ENCODE results near the gene TMEM135.
"Not testable (repeated sequence)": the region's sequence is repeated elsewhere in the genome, so short reads cannot be mapped to it uniquely, and the experiment has no call there.

The TMEM135 gene

DNA sequence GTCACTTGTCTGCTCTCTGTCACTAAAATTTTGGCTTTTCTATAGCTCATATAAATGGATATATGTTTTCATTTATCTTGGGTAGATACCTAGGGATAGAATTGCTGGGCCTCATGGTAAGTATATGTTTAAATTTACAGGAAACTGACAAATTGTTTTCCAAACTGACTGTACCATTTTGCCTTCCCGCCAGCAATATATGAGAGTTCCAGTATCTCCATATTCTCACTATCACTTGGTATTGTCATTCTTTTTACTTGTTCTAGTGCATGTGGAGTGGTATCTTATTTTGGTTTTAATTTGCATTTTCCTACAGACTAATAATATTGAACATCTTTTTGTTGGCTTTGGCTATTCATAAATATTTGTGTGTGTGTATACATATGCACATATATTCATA, 101.7 kb downstream of the TMEM135 start:
- in situ Hi-C loops (cut with MboI; ENCODE audit: low sequenced_read_pairs) = no loop called here

DNA sequence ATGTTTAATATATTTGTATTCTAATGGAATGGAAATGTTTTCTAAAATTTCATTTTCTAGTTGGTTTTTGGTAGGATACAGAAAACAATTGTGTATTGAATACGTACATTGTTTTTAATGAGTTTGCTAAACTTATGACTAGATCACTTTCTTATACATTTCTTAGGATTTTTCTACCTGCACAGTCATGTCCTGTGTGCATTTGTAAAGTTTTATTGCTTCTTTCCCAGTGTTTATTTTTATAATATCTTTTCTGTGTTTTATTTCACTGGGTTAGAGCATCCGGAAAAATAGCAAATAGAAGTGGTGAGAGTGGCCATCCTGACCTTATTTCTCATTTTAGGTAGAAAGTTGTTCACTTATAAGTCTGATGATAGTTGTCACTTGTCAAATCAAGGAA, 103.6 kb downstream of the TMEM135 start:
- in situ Hi-C loops (cut with MboI; ENCODE audit: low sequenced_read_pairs) = no loop called here

DNA sequence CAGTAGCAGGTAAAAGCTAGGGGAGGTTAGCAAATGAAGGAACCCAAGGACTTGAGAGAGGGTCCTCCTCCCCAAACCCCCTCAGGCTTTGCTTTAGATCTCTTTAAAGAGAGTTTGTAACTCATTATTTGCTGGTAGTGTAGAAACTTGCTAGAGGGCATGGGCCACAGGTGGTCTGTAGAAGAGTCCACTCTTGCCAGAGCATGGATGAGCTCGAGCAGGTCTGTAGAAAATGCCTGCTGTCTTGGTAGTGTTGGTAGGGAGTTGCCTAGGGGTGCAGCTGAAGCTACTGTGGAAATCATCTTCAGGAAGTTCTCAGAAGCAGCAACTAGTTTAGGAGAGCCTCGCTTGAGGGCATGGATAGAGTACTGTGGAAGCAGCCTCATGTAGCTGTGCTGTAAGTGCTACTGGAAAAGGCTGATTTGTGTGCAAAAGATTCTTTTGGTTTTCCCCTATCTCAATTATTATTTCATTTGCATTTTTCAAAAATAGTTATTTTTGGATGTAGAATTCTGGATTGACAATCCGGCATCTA, 104.3 kb downstream of the TMEM135 start:
- in situ Hi-C loops (cut with MboI; ENCODE audit: low sequenced_read_pairs) = no loop called here

DNA sequence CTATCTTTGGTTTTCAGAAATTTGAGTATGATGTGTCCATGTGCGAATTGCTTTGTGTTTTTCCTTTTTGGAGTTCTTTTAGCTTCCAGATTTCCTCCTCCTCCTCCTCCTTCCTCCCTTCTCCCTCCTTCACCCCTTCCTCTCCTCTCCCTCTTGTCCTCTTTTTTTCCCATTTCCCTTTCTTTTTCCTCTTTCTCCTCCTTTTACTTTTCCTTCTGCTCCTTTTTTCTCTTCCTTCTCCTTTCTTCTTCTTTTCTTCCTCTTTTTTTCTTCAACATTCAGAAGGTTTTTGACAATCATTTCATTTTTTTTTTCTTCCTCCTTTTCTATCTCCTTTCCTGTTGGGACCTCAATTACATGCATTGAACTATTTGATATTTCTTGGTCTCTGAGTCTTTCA, 104.9 kb downstream of the TMEM135 start:
- in situ Hi-C loops (cut with MboI; ENCODE audit: low sequenced_read_pairs) = no loop called here

DNA sequence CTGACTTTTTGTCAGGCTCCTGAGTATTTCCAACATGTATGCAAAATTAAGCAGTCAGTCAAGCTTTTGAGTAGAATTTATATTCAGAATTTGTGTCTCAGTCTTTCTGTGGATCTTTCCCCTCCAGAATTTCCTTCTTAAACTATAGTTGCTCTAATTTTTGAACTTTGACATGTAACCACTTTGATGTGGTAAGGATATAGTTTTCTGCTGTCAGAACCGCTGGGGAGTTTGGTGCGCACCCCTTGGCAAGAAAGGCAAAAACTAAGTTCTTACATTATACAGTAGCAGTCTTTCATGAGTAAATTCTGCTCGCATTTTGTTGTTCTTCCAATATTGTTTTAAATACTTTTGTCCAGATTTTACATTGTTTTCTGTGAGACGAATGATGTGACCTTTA, 105.9 kb downstream of the TMEM135 start:
- in situ Hi-C loops (cut with MboI; ENCODE audit: low sequenced_read_pairs) = no loop called here

DNA sequence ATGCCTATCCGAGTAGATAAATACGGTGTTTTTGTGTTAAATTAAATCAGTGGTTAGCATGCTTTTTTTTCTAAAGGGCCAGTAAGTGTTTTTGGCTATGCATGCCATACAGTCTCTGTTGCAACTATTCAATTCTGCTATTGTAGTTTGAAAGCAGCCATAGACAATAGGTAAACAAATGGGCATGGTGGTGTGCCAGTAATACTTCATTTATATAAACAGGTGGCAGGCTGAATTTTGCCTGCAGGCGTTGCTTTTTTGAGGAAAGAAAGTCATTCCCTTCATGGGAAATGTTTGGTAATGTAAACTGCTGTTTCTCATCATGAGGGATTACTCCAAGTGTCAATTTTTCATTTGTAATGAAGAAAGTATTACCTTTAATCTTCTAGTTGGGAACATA, 106.5 kb downstream of the TMEM135 start:
- in situ Hi-C loops (cut with MboI; ENCODE audit: low sequenced_read_pairs) = no loop called here

DNA sequence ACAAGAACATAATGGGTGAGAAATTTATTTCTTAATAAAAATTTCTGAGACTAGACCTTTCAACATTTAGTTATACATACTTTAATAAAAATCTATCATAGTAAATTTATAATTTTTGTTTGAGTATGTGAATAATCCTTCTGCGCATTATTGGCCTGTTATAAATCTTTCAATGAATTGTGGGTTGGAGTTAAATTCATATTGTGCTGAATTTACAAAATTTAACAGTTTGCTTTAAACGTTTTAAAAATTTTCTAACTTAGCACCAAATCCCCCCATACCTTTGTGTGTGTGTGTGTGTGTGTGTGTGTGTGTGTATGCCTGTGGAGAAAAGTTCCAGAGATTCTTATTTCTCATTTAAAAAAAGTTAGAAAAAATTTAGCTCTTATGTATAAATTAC, 111.0 kb downstream of the TMEM135 start:
- in situ Hi-C loops (cut with MboI; ENCODE audit: low sequenced_read_pairs) = no loop called here

DNA sequence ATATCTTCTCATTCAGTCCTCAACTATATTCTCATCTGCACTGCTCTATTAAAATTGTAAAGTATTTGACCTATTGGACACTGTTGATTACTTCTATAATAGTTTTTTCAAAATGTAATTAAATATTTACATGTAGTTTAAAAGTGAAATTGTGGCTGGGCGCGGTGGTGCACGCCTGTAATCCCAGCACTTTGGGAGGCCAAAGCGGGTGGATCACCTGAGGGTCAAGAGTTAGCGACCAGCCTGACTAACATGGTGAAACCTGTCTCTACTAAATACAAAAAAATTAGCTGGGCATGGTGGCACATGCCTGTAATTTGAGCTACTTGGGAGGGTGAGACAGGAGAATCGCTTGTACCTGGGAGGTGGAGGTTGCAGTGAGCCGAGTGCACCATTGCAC, 112.0 kb downstream of the TMEM135 start:
- in situ Hi-C loops (cut with MboI; ENCODE audit: low sequenced_read_pairs) = not testable (repeated sequence)

DNA sequence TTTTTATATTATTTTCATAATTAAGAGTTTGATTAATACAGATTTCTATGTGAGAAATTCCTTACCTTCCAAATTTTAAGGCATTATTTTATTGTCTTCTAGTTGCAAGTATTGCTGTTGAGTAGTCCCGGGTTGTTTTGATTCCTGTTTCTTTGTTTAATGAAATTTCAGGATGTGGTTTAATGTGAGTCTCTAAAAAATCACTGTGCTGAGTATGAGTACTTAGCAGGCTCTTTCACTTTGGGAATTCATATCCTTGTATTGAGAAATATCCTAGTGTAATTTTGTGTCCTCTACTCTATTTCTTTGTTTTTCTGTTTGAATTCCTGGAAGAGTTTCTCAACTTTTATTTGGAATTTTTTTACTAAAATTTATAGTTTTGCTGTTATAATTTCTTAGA, 113.2 kb downstream of the TMEM135 start:
- in situ Hi-C loops (cut with MboI; ENCODE audit: low sequenced_read_pairs) = no loop called here

DNA sequence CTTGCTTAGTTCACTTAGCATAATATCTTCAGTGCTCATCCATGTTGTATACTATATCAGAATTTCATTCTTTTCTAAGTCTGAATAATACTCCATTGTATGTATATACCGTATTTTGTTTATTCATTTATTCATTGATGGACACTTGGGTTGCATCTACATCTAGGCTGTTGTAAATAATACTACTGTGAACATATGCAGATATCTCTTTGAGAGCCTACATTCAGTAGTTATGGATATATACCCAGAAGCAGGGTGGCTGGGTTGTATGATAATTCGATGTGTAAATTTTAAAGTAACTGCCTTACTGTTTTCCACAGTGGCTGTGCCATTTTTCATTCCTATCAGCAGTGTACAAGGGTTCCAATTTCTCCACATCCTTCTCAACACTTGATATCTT, 116.5 kb downstream of the TMEM135 start:
- in situ Hi-C loops (cut with MboI; ENCODE audit: low sequenced_read_pairs) = no loop called here

DNA sequence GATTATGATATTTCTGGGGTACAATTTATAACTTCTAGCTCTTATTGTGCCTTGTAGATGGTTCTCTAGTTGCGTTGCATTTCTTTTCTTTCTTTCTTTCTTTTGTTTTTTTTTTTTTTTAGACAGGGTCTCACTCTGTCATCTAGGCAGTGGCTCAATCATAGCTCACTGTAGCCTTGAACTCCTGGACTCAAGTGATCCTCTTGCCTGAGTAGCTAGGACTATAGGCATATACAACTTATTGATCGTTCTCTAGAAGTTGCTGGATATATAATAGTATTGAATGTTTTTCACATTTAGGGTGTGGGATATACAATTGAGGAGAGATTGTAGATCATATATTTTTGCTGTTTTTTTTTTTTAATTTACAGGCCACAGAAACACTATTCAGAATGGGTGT, 119.2 kb downstream of the TMEM135 start:
- in situ Hi-C loops (cut with MboI; ENCODE audit: low sequenced_read_pairs) = no loop called here

DNA sequence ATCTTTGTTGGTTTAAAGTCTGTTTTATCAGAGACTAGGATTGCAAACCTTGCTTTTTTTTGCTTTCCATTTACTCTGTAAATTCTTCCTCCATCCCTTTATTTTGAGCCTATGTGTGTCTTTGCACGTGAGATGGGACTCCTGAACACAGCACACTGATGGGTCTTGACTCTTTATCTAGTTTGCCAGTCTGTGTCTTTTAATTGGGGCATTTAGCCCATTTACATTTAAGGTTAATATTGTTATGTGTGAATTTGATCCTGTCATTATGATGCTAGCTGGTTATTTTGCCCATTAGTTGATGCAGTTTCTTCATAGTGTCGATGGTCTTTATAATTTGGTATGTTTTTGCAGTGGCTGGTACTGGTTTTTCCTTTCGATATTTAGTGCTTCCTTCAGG, 131.3 kb downstream of the TMEM135 start:
- in situ Hi-C loops (cut with MboI; ENCODE audit: low sequenced_read_pairs) = not testable (repeated sequence)

DNA sequence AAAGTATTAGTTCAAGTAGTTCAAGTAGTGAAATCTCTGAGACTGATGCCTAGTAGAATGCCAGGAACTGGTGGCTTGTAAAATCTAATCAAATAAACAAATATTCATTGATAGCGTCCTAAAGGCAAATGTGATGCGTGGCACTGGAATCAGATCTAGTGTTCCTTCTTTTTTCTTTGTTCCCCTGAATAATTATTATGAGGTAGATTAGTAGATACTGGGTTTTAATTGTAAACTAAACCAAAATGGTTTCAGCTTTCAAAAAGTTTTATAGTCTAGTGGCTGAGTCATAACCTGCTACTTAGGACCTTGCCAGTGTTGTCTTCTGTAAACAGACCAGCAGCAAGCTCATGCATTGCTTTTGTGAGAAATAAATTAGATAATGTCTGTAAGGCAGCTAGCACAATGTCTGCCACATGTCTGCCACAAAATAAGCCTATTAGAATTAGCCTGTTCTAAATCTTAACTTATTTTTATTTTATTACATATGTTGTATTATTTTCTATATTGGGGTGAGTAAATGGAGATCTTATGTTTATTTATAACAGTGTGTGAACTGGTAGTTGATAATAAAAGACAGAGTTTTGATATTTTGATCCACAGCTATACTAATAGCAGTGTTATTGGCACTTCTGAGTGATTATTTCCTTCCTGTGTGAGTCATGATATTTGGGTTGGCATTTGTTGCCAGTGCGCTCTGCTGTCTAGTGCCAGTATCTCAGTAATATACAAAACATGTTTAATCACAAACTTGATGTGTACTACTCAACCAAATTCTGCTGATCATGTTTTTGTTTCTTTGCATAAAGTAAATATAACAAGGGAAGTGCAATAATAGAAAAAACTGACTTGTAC, 135.7 kb downstream of the TMEM135 start:
- in situ Hi-C loops (cut with MboI; ENCODE audit: low sequenced_read_pairs) = no loop called here

DNA sequence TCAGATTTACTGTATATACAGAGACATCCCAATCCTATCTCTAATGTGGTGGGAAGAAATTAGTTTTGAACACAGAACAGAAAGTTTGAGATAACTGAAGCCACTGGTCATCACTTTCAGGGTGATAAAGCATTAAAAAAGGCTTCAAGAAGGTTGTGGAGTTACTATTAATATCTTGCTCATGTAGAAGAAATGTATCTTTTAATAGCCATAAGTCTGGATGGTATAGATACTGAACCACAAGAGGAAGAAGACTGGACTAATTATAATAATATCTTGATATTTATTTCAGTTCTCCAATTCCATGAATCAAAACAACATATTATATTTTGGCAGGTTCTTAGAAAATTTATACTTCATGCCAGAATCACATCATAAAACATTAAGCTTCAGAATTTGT, 137.1 kb downstream of the TMEM135 start:
- in situ Hi-C loops (cut with MboI; ENCODE audit: low sequenced_read_pairs) = no loop called here

DNA sequence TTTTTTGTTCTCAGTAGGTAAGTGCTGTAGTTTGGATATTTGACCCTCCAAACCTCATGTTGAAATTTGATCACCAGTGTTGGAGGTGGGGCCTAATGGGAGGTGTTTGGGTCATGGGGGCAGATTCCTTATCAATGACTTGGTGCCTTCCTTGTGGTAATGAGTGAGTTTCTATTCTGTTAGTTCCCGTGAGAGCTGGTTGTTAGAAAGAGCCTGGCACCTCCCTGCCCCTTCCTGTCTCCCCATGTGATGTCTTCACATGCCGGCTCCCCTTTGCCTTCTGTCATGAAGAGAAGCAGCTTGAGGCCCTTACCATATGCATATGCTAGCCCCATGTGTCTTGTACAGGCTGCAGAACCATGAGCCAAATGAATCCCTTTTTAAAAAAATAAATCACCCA, 138.3 kb downstream of the TMEM135 start:
- in situ Hi-C loops (cut with MboI; ENCODE audit: low sequenced_read_pairs) = no loop called here

DNA sequence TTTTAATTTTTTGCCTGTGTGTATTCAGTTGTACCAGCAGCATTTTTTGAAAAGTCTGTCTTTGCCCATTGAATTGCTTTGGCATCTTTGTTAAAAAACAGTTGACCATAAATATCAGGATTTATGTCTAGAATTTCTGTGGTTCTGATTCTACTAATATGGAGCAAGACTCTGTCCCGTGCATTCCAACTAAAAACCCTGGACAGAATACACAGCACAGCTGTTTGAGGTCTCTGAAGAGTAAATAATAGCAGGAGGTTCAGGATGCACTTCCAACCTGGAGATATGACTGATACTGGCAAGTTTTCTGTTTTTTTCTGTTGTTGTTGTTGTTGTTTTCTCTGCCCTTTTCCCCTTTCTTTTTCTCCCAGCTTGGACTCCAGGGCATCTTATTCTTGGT, 141.9 kb downstream of the TMEM135 start:
- in situ Hi-C loops (cut with MboI; ENCODE audit: low sequenced_read_pairs) = no loop called here

DNA sequence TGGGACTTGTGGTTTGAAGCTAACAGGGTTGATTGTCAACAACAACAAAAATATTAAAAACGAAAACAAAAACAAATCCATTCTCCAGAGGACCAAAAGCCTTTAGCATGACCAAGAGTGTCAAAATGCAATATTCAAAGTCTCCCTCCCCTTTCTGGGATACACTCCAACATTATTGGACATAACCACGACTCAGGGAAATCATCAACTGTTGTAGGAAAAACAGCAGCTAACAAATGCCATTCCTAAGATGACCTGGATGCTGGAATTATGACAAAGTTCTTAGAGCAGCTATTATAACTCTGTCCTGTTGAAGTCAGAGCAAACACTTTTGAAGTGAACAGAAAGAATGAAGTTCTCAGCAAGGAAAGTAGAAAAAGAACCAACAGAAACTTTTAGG, 143.0 kb downstream of the TMEM135 start:
- in situ Hi-C loops (cut with MboI; ENCODE audit: low sequenced_read_pairs) = no loop called here

DNA sequence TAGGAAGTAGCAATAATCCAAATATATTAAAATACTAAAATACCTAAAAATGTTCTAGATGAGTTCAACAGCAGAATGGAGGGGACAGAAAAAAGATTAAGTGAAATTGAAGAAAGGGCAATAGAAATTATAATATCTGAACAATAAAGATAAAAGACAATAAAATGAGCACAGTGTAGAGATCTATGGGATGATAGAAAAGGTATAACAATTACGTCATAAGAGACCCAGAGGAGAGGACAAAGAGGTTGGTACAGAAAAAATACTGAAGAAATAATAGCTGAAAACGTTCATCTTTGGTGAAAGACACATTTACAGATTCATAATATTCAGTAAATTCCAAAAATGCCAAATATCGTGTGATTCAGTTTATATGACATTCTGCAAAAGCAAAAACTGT, 143.4 kb downstream of the TMEM135 start:
- in situ Hi-C loops (cut with MboI; ENCODE audit: low sequenced_read_pairs) = no loop called here

DNA sequence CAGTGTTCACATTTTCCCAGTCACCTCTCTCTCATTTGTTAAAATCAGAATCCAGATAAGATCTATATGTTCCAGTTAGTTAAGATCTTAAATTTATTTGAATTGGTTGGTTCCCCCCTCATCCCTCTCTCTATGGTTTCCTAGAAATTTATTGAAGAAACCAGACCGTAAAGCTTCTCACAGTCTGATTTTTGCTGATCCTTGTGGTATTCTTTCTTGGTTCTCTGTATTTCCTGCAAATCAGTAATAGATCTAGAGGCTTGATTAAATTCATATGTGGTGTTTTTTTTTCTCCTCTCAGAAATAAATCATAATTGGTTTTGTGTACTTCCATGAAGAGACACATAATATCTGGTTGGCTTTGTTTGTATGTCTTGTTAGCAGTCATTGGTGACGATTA, 147.5 kb downstream of the TMEM135 start:
- in situ Hi-C loops (cut with MboI; ENCODE audit: low sequenced_read_pairs) = no loop called here

DNA sequence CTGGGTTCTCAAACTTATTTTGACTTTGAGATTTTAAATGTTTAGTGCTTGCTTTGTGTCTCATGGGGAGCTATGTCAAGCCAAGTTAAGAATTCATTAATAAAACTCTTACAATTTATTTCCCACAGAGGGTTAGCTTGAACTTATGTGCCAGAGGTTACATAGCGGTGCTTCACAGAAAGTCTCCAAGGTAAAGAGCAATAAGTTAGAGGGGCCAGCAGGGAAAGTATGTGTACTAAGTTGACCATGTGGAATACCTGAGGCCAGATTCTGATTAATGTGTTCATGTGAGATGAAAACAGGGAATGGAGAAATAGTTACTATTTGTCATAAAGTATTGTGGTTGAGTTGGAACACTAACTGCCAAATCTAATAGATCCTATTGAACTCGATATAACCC, 149.3 kb downstream of the TMEM135 start:
- in situ Hi-C loops (cut with MboI; ENCODE audit: low sequenced_read_pairs) = no loop called here

DNA sequence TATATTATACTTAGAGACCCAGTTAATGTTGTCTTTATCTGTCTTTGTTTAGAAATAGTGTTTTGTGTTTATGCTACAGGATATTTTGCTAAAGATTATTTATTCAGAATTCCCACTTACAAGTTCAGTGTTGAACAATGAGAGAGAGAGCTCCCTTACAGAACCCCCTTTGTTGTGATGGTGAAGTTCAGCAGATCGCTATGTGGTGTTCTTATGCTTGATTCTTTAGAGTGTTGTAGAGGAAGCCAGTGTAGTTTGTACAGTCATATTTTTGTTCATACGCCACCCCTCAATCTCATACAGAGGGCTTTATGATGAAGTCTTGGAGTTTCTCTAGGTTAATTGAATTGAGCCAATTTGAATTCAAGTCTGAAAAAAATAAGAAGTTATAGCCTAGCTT, 150.2 kb downstream of the TMEM135 start:
- in situ Hi-C loops (cut with MboI; ENCODE audit: low sequenced_read_pairs) = no loop called here

DNA sequence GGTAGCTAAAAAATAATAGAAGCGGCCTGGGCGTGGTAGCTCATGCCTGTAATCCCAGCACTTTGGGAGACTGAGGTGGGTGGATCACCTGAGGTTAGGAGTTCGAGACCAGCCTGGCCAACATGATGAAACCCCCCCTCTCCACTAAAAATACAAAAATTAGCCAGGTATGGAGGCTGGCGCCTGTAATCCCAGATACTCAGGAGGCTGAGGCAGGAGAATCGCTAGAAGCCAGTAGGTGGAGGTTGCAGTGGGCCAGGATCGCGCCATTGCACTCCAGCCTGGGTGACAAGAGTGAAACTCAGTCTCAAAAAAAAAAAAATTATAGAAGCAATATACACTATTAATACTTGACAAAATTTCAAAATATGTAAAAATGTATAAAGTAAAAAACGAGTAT, 150.7 kb downstream of the TMEM135 start:
- in situ Hi-C loops (cut with MboI; ENCODE audit: low sequenced_read_pairs) = not testable (repeated sequence)

DNA sequence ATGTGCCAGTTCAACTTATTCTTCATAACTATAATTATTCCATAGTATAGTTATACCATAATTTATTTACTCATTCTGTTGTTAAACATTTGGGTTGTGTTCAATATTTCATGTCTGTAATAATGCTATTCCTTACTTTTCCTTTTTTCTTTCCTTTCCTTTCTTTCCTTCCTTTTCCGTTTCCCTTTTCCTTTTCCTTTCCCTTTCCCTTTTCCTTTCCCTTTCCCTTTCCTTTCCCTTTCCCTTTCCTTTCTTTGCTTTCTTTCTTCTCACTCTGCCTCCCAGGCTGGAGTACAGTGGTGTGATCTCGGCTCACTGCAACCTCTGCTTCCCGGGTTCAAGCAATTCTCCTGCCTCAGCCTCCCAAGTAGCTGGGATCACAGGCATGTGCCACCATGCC, 151.2 kb downstream of the TMEM135 start:
- in situ Hi-C loops (cut with MboI; ENCODE audit: low sequenced_read_pairs) = not testable (repeated sequence)

Measured in HL-60/S4 (cell line).